ENCODE data around the gene STAG1.

DNA sequence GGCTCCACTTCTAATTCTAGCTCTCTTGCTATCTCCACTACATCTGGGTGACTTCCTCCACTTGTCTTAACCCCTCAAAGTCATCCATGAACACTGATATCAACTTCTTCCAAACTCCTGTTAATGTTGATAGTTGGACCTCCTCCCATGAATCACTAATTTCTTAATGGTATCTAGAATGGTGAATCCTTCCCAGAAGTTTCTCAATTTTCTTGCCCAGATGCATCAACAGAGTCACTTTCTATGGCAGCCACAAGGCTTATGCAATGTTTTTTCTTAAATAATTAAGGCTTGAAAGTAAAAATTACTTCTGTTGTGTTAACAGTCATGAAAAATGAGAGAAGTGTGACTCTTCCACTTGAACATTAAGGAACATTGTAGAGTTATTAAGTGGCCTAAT lies 337.7 kb downstream of the STAG1 start:
- TF ChIP-seq CTCF (IDR thresholded peaks at IDR 0.05; ENCODE audit: insufficient read depth, low read length, poor library complexity, severe bottlenecking): no peak
- TF ChIP-seq EZH2phosphoT487 (conservative IDR thresholded peaks at IDR 0.05; ENCODE audit: low read length): no peak

Measured in SU-DHL-6 (cell line).